HG03060 (cell line): Measurements from ENCODE around the gene MED12.
A peak's percentile ranks its signal among the peaks of the same experiment; 100 is the strongest.

Source experiments
- ATAC-seq: cut with Tn5 transposase; IDR thresholded peaks from one replicate; pipeline ENCODE4 v1.9.1; 2021; ENCODE audit warnings: low read depth, moderate number of reproducible peaks; ENCODE audit not compliant: unreplicated experiment

MED12 gene

DNA sequence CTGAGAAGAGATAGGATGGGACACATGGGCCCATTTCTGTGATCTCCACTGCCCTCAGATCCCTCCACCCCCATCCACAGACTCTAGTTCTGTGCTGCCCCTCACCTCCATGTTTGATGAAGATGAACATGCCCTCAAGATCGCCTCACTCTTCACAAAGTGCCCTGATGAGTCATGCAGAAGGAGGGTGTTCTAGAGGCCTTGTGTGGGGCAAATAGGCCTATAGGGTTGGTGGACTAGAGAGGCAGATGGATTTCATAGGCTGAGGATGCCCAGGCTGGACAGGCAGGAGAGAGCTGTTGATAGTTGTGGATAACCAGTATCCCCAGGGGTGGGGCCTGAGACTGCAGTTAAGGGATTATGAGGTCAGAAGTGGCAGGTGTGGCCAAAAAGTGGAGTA lies 12.0 kb upstream of the MED12 start, which contains the start of gene CXorf65:
TSS of gene CXorf65 (minus strand) at position 314 of the 400 bp plus-strand sequence. CDS start at position 130, 184 bp downstream.
- ATAC-seq = no peak

DNA sequence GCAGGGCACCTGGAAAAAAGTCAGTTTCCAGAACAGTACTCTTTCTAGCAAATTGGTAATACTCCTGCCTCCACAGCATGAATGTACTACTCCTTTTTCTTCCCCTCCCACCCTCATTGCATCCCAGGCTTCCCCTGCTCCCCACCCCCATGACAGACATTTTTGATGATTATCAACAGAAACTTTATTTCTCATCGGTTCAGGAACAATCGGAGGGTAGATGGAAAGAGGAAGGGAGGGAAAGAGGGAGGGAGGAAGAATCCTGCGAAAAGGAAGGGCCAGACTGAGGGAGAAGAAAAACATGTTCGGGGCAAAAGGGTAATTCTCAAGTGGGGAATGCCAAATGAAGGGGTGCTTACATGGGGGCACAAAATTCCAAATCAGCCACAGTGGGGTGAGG lies 11.2 kb upstream of the MED12 start:
- ATAC-seq = no peak

DNA sequence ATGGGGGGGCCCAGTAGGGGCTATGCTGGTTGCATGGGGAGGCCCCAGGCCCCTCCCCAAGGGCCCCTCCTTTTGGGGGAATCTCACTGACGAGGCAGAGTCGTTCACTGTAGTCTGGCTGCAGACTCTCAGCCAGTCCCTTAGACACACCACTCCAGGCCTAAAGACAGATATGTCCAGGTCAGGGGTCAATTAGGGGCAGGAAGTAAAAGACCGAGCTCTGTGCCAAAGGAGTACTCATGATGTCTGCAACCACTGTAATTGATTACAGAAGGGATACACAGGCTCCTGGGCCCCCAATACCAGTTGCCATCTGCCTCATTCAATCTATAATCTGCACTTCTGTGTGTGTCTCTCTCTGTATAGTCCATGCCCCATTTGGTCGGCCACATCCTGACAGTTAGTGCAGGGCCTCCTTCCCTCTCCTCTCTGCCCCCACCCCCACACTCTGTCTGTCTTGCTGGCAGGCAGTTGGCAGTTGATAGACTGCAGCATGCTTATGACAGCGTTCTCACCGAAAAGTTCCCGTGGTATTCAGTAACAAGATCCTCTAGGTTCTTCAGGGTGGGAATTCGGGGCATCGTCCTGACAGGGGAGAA lies 10.5 kb upstream of the MED12 start:
- no peak for ATAC-seq

DNA sequence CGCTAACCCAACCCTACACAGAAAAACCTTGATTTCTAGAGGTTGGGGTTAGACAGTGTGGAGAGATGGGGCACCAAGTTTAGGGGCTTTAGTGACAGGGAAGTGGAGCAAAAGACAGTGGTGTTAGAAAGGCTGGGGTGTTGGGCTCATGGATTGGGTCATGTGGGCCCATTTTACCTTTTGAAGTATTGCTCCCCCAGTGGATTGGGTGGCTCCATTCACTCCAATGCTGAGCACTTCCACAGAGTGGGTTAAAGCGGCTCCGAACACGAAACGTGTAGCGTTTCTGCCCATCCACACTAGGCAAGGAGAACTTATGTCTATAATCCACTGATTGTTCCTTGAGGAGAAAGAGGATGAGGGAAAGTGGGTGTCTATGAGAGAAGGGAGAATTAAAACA lies 9.3 kb upstream of the MED12 start:
- no peak for ATAC-seq

DNA sequence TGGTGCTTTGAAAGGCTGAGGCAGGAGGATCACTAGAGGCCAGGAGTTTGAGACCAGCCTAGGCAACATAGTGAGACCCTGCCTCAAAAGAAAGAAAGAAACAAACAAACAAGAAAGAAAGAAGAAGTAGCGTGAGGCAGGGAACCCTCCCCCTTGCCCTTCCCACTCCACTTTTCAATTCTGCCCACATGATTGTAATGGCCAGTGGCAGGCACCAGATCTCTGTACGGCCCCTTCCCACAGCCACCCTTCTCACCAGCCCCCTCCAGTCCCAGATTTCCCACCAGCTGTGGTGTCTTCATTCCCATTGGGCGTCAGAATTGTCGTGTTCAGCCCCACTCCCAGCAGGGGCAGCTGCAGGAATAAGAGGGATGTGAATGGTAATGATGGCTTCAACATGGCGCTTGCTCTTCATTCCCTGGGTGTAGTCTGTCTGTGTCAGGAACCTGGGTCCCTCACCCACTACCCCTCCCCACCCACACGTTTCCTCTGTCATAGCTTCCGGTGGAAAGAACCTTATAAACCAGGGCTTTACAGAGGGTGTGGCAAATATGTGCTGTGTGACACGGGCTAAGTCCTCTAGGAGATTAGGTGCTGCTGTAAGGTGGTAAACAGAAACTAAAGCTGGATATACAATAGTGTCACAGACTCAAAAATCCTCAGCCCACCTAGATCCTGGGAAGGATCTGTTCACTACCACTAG lies 7.1 kb upstream of the MED12 start, which contains the start of gene IL2RG:
TSS of gene IL2RG (minus strand) at position 437 of the 703 bp plus-strand sequence. CDS start at position 399, 38 bp downstream.
- peak; percentile 85 for ATAC-seq

DNA sequence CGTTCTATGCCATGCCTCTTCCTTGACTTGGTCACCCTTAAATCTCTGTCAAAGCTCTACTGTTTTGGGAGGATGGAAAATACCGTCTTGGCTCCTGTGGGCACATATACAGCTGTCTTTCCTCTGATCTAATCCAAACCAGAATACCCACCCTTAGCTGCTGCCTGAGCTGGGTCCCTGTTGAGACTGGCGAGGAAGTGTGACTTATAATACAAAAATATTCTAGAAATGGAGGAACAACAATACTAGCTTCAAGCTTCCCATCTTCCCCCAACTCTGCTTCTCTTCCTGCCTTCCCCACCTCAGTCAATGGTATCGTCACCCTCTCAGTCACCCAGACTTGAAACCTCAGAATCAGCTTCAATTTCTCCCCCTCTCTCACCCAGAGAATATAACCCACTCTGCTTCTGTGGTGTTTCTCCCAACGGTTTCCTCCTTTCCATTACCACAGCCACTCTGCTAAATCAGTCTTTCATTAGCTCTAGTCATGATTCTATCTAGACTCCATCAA lies 6.4 kb upstream of the MED12 start:
- ATAC-seq = no peak

DNA sequence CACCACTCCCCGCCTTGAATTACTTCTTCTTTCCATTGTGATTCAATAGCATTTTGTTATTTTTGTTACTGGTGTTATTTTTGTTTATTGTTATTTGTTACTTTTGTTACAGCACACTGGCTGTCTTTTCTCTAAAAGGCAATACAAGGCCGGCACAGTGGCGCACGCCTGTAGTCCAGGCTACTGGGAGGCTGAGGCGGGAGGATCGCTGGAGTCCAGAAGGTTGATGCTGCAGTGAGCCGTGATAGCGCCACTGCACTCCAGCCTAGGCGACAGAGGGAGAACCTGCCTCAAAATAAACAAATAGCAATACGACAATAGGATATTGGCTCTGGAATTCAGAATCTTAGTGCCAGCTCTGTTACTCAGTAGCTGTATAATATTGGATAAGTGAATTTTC lies 1.0 kb upstream of the MED12 start:
- ATAC-seq = no peak

DNA sequence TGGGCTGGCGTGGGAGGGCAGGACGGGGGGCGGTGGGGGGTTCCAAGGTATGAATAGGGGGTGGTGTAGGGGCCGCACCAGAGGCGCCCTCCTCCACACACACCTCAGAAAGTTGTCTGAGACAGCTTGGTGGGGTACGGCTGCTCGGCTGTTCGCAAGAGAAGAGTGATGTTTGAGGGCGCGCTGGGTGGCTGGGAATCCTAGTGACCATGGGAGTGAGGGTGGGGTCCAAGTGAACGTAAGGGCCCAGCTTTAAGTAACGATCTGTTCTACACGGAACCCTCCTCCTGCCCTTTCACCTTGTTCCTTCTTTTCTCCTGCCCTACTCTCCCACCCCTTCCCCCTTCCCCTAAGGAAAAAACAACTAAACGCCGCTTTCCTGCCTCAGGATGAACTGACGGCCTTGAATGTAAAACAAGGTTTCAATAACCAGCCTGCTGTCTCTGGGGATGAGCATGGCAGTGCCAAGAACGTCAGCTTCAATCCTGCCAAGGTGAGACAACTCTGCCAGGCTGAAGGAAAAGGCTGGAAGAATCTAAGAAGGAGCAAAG lies 664 bp downstream of the MED12 start:
- no peak for ATAC-seq

DNA sequence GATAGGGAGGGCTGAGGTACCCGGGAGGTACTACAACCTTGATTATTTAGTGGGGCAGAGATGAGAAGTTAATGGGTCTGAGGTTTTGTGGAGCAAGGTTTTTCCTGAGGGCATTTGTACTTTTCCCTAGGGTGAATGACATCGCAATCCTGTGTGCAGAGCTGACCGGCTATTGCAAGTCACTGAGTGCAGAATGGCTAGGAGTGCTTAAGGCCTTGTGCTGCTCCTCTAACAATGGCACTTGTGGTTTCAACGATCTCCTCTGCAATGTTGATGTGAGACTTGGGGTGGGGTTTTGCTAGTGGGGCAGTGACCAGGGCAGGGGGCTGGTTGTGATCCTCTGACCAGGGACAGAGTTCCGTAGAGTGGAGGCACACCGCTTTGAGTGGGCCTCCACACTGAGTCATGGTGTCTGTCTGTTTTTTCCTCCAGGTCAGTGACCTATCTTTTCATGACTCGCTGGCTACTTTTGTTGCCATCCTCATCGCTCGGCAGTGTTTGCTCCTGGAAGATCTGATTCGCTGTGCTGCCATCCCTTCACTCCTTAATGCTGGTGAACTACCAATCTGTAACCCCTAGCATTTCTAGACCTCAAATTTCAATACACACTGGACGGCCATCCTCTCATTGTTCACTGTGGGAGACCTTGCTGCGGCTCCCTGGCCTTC lies 9.9 kb downstream of the MED12 start:
- ATAC-seq = no peak

DNA sequence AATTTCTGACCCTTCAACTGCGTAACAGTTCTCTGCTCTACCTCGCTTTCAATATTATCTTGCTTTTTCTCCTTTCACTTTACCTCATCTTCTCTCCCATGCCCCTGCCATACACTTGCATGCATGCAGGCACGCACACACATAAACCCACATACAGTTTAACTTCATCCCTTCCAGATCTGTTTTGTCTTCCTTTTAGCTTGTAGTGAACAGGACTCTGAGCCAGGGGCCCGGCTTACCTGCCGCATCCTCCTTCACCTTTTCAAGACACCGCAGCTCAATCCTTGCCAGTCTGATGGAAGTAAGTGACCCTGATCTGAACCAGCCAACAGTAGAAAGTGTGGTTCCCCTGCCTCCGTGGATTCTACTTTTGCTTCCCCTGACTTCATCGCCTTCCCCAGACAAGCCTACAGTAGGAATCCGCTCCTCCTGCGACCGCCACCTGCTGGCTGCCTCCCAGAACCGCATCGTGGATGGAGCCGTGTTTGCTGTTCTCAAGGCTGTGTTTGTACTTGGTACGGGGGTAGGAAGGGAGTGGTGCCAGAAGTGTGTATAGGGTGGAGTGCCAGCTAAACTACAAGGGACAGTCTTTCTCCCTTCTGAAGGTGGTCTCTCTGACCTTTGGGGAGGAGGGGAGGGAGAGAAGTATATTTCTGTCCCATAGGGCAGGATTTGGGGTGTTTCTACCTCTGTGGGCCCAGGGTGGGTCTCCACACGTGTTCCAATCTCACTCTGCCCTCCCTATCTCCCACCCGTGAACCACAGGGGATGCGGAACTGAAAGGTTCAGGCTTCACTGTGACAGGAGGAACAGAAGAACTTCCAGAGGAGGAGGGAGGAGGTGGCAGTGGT lies 10.7 kb downstream of the MED12 start:
- no peak for ATAC-seq

DNA sequence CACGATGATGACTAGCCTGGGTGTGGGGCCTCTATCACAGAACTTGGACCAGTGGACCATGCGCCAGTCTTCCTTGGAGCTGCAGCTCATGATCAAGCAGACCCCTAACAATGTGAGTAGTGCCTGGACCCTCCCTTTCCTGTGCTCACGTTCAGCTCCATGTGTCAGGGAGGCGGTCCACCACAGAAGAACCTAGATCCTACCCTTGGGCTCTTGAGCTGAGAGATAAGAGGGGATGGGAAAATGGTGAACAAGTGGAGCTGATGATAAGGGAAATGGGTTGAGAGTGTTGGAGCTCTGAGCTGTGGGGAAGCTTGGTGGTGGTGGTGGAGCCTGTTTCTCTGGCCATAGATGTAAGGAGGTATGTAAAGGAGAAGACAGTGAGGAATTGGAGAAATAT lies 13.1 kb downstream of the MED12 start:
- ATAC-seq = no peak

DNA sequence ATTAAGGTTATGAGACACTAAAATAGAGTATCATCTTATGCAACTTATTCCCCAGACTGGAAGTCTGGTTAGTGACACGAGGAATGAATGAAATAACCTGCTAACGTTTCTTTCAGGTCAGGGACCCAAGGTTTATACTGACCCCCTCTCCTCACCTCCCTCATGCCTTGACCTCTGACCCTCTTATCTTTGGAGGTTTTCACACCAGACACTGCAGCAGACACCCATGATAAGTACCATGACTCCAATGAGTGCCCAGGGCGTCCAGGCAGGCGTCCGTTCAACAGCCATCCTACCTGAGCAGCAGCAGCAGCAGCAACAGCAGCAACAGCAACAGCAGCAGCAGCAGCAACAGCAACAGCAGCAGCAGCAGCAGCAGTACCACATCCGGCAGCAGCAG lies 22.0 kb downstream of the MED12 start:
- no peak for ATAC-seq

DNA sequence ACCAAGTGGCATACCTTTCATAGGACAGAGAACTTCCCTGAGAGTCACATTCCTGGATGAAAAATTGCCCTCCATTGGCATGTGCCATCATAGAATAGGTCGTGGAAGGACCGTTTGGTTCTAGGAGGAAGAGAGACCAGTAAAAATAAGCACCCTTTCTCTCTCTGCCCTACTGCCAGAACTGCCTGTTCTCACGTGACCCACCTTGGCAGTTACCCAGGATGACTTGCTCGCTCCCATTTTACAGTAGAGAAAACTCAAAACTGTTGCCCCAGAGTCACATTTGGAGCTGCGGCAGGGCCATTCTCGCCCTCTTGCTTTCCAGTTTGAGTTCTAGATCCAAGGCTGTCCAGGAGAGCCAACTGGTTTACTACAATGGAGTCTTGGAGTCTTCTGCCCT lies 25.1 kb downstream of the MED12 start:
- no peak for ATAC-seq

DNA sequence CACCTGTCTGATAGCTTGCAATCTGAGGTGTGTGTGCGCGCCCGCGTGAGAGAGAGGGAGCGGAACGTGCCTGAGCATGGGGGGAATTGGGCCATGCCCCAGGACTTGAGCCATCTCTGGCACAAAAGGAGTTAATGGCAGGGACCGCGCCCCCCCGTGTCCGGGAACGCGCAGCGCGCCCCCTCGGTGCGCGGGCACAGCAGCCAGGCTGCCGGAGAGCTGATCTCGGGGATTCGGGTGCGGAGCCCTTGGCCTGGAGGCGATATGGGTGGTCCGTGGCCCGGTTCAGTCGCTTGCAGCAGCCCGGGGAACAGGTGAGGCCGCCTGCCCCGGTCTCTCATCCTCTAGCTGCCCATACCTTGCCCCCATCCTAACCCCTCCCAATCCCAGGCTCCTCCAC lies 26.3 kb downstream of the MED12 start, which contains the start of gene NLGN3:
TSS of gene NLGN3 (plus strand) at position 191 of the 400 bp plus-strand sequence. CDS start 2,909 bp downstream, outside the sequence.
- no peak for ATAC-seq

DNA sequence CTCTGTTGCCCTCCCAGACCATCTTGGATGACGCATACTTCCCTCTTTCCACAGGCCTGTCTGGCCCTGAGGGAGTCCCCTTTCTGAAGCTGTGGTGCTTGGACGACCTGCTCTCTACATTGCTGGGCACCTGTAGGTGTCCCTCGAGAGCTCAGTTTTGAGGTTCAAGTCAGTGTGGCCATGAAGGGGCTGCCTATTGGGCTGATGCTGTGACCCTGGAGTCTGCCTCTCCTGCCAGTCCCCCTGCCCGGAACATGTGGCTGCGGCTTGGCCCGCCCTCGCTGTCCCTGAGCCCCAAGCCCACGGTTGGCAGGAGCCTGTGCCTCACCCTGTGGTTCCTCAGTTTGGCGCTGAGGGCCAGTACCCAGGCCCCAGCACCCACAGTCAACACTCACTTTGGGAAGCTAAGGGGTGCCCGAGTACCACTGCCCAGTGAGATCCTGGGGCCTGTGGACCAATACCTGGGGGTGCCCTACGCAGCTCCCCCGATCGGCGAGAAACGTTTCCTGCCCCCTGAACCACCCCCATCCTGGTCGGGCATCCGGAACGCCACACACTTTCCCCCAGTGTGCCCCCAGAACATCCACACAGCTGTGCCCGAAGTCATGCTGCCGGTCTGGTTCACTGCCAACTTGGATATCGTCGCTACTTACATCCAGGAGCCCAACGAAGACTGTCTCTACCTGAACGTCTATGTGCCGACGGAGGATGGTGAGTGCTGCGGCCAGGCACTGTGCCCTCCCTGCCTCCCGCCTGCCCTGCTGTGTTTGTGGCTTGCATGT lies 29.3 kb downstream of the MED12 start:
- no peak for ATAC-seq

DNA sequence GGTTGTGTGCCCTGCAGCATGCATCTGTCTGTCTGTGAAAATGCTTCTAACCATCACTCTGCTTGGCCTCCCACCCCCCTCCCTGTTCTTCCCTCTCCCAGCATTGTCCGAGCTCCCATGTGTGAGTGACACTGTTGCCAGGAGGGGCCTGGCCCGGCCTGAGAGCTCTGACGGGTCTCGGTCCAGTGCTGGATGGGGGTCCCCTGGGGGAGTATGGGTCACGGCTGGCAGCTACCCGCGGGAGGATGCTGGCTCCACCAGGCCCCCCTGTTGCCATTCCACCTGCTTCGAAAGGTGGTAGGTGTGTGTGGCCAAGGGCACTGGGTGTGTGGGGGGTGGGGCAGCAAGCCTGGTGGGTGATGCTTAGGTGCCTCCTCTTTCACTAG lies 29.9 kb downstream of the MED12 start:
- ATAC-seq = no peak

DNA sequence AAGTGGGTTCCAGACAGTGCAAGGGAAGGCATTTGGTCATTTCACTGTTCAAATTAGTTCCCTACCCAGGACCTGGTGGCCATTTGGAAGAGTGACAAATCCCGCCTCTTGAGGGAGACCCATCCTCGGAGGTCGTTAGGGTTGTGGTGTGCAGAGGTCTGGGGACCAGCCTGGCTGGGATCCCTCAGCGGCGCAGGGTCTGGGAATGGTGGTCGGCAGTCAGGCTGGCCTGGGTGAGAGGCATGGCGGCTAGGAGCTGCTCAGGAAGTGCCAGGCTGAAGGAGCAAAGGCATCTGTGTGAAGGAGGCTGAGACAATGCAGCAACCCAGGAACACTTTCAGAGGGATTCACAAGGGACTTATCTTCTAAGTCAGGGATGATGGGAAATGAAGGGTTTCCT lies 33.0 kb downstream of the MED12 start:
- no peak for ATAC-seq

DNA sequence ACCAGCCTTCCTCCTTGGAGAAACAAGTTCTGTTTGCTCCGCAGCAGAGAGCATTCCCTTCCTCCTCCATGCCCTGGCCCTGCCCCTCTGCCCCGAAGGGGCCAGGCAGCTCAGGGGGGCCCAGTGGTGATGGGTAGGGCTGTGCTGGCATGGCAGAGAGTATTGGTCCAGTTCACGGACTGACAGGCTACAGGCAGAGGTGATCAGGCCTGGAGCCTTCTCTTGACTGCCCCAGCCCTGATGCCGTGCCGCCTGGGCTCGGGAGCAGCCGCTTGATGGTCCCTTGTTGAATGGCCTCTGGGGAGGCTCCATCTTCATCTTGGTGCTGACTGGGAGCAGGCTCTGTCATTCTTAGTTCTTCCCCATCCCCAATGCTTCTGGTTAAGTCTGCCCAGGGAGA lies 35.8 kb downstream of the MED12 start:
- no peak for ATAC-seq

DNA sequence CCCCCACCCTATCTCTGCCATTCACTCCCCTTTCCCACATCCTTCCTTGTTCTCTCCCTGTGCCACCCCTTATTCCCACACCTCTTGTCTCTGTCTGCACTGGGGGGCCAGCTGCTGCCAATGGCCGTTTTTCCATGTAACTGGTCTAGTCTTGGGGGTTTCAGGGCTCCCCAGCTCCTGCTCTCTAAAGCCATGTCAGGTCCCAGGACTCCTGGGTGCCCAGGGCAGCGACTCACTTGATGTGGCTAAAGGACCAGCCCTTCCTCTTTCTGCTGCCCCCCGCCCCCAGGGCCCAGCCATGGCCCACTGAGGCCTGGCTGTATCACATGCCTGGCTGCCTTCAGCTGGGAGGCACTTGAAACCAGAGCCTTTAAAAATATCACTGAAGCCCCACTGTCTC lies 36.2 kb downstream of the MED12 start:
- ATAC-seq = no peak
